Neural progenitor cell (in vitro differentiated cells): Measurements from ENCODE around the gene PKDREJ. TPM values are rescaled to one million over a fixed set of nuclear protein-coding genes. Genes with fewer than 3 reads are reported as not detected.
A peak's percentile ranks its signal among the peaks of the same experiment; 100 is the strongest.

Source experiments
- DNase-seq: peaks from one replicate; pipeline ENCODE4 v3.0.0-alpha.2; 2016; ENCODE audit warnings: low spot score
- H2AFZ ChIP-seq: fragments of 200-600 bp; sonication (generic); replicated peaks from 2 replicates; pipeline ENCODE4 v1.6.1; 2016; ENCODE audit warnings: antibody characterized with exemption
- H3F3A ChIP-seq: fragments of 200-600 bp; sonication (generic); 2 replicates; pipeline ENCODE4 v1.6.1; 2016; ENCODE audit warnings: antibody characterized with exemption, low read depth
- H3K27ac ChIP-seq: fragments of 200-600 bp; sonication (generic); 2 replicates; pipeline ENCODE4 v1.5.1; 2016; ENCODE audit warnings: mild to moderate bottlenecking
- H3K27me3 ChIP-seq: fragments of 200-600 bp; sonication (generic); 2 replicates; pipeline ENCODE4 v1.6.1; 2016; ENCODE audit warnings: mild to moderate bottlenecking, moderate library complexity
- H3K36me3 ChIP-seq: fragments of 200-600 bp; sonication (generic); 2 replicates; pipeline ENCODE4 v1.5.1; 2016
- H3K4me1 ChIP-seq: fragments of 200-600 bp; sonication (generic); 2 replicates; pipeline ENCODE4 v1.6.1; 2016; ENCODE audit warnings: mixed run types
- H3K4me2 ChIP-seq: fragments of 200-600 bp; sonication (generic); 2 replicates; pipeline ENCODE4 v1.6.1; 2016
- H3K4me3 ChIP-seq: fragments of 200-600 bp; sonication (generic); 2 replicates; pipeline ENCODE4 v1.5.1; 2016
- H3K79me2 ChIP-seq: fragments of 200-600 bp; sonication (generic); 2 replicates; pipeline ENCODE4 v1.6.1; 2016; ENCODE audit warnings: low read depth
- H3K9ac ChIP-seq: fragments of 200-600 bp; sonication (generic); 2 replicates; pipeline ENCODE4 v1.6.1; 2016
- H3K9me3 ChIP-seq: fragments of 200-600 bp; sonication (generic); 2 replicates; pipeline ENCODE4 v1.5.1; 2016; ENCODE audit warnings: low read depth
- H4K20me1 ChIP-seq: fragments of 200-600 bp; sonication (generic); 2 replicates; pipeline ENCODE4 v1.6.1; 2016; ENCODE audit warnings: low read depth
- H3K27ac Mint-ChIP-seq: 3 replicates; pipeline ENCODE4 v1.8.0; 2021; ENCODE audit warnings: mixed read lengths
- H3K27me3 Mint-ChIP-seq: 2 replicates; pipeline ENCODE4 v1.8.0; 2022; ENCODE audit warnings: low read depth, mild to moderate bottlenecking, inconsistent platforms, moderate library complexity, mixed read lengths; ENCODE audit not compliant: insufficient read depth
- H3K36me3 Mint-ChIP-seq: 3 replicates; pipeline ENCODE4 v1.8.0; 2021; ENCODE audit warnings: mixed read lengths
- H3K4me1 Mint-ChIP-seq: 3 replicates; pipeline ENCODE4 v1.8.0; 2021; ENCODE audit warnings: mixed read lengths
- H3K4me3 Mint-ChIP-seq: 3 replicates; pipeline ENCODE4 v1.8.0; 2021; ENCODE audit warnings: mild to moderate bottlenecking, moderate library complexity, mixed read lengths
- H3K9me3 Mint-ChIP-seq: 3 replicates; pipeline ENCODE4 v1.8.0; 2020; ENCODE audit warnings: mixed read lengths
- EZH2 ChIP-seq: fragments of 200-600 bp; sonication (generic); IDR thresholded peaks from 2 replicates; pipeline ENCODE4 v1.6.1; 2017; ENCODE audit warnings: antibody characterized with exemption, mild to moderate bottlenecking, moderate library complexity
- EZH2phosphoT487 ChIP-seq: fragments of 200-600 bp; sonication (generic); IDR thresholded peaks from 2 replicates; pipeline ENCODE4 v1.6.1; 2017; ENCODE audit warnings: antibody characterized with exemption
- total RNA-seq: library from RNA; depleted of rRNA; stranded (reverse); fragments of >200 nt; gene quantifications from 2 replicates; pipeline ENCODE4 v1.2.3, GENCODE V29; 2015; ENCODE audit warnings: low replicate concordance
- TF ChIP-seq, protein P1 (sequence below): fragments of 200-600 bp; sonication (generic); IDR thresholded peaks from 2 replicates; pipeline ENCODE4 v1.5.1; 2017; ENCODE audit warnings: antibody characterized with exemption, mild to moderate bottlenecking

Gene PKDREJ
- total RNA-seq, 1 donor from 2014 or later = not detected

DNA sequence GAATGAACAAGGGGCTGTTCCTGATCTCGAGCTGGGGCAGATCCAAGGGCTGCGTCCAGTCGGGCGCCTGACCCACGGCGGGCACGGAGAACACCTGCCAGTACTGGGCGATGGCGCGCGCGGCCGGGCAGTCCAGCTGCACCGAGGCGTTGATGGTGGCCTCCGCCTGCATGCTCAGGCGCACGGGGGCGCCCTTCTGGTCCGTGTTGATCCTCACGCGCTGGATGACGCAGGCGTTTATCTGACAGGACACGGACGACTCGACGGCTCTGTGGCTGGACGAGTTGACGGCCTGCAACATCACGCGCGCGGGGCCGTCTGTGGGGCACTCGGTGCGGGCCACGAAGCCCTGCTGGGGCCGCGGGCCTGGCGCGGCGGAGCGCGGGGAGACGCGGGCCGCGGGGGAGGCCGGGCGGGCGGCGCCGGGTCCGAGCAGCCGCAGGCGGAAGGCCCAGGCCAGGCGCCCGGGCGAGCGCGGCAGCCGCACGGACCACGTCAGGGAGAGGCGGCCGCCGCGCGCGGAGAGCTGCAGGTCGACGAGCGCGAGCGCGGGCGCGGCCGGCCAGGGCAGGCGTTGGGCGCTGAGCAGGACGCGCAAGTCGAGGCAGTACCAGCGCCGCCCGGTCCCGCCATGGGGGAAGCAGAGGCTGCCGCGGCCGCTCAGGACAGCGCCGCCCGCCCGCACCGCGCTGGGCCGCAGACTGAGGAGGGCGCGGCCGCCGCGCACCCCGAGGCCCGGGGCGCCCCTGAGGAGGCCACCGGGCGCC, 511 bp downstream of the PKDREJ start:
- Histone ChIP-seq H3K9ac (no peak overlapping the region), H3K4me3 (no peak overlapping the region), H3K4me2 (peak overlapping the region; percentile 47), H4K20me1 (no peaks in the 10 kb centered on the region), H3K9me3 (no peaks in the 10 kb centered on the region), H3K36me3 (no peaks in the 10 kb centered on the region), H2AFZ (no peak overlapping the region), H3K27me3 (peaks cover 99% of the 10 kb centered on the region), H3F3A (no peaks in the 10 kb centered on the region), H3K27ac (no peak overlapping the region), H3K79me2 (no peaks in the 10 kb centered on the region), H3K4me1 (no peaks in the 10 kb centered on the region)
- Mint-ChIP-seq H3K27me3 (peaks cover 43% of the 10 kb centered on the region), H3K4me1 (peaks cover 7% of the 10 kb centered on the region), H3K4me3 (no peak overlapping the region), H3K36me3 (peaks cover 13% of the 10 kb centered on the region), H3K27ac (no peak overlapping the region), H3K9me3 (peaks cover 75% of the 10 kb centered on the region)
- TF ChIP-seq EZH2phosphoT487 (peak; percentile 31), EZH2 (no peak)
- TF ChIP-seq, protein P1, sequence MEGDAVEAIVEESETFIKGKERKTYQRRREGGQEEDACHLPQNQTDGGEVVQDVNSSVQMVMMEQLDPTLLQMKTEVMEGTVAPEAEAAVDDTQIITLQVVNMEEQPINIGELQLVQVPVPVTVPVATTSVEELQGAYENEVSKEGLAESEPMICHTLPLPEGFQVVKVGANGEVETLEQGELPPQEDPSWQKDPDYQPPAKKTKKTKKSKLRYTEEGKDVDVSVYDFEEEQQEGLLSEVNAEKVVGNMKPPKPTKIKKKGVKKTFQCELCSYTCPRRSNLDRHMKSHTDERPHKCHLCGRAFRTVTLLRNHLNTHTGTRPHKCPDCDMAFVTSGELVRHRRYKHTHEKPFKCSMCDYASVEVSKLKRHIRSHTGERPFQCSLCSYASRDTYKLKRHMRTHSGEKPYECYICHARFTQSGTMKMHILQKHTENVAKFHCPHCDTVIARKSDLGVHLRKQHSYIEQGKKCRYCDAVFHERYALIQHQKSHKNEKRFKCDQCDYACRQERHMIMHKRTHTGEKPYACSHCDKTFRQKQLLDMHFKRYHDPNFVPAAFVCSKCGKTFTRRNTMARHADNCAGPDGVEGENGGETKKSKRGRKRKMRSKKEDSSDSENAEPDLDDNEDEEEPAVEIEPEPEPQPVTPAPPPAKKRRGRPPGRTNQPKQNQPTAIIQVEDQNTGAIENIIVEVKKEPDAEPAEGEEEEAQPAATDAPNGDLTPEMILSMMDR = peak; percentile 53
- DNase-seq = peak; percentile 74

DNA sequence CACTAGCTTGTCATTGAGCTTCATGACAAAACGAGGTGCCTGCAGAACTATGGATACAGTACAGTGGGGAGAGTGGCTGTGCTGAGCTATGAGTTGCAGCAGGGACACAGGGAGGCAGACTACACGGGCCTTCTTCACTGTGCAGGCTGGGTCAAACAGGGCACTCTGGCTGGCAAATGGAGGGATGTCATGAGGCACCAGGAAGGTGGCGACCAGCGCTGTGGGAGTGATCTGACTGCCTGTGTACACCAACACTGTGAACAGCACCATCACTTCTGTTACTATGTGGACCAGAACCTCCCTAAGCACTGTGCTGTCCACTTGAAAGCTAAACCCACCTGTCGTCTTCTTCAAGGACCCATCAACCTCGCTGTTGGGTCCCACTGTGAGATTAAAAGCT, 3.1 kb downstream of the PKDREJ start:
- Mint-ChIP-seq H3K27me3 (peaks cover 35% of the 10 kb centered on the region), H3K27ac (no peak overlapping the region), H3K4me3 (no peak overlapping the region), H3K36me3 (peaks cover 16% of the 10 kb centered on the region), H3K4me1 (no peaks in the 10 kb centered on the region), H3K9me3 (peaks cover 71% of the 10 kb centered on the region)
- no peak for DNase-seq
- Histone ChIP-seq H3K79me2 (no peaks in the 10 kb centered on the region), H3K4me1 (no peaks in the 10 kb centered on the region), H3K4me2 (no peak overlapping the region), H3K4me3 (no peak overlapping the region), H3K9ac (no peak overlapping the region), H3K27ac (no peak overlapping the region), H3K27me3 (peaks cover 80% of the 10 kb centered on the region), H4K20me1 (no peaks in the 10 kb centered on the region), H3K36me3 (no peaks in the 10 kb centered on the region), H2AFZ (no peak overlapping the region), H3K9me3 (peaks cover 4% of the 10 kb centered on the region), H3F3A (no peaks in the 10 kb centered on the region)
- no peak for TF ChIP-seq EZH2phosphoT487
- TF ChIP-seq, protein P1 = no peak
- no peak for TF ChIP-seq EZH2

DNA sequence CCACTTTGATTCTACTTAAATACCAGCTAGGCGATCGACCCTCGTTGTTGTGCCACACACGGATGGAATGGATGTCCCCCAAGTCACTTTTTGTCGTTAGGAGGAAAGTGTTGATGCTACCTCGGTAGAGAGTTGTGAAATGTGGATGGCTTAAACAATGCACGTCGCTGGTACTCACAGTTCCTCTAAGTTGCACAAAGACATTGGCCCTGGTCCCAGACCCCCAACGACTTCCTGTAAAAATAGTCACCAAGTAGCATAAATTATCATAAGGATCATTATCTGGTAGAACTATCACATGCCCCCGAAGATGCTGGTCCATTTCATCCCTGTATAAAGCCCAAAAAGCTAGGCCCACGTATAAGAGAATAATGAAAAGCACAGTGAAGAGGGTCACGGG, 3.8 kb downstream of the PKDREJ start:
- Histone ChIP-seq H3K36me3 (no peaks in the 10 kb centered on the region), H3K9ac (no peak overlapping the region), H3K9me3 (peaks cover 4% of the 10 kb centered on the region), H3F3A (no peaks in the 10 kb centered on the region), H2AFZ (no peak overlapping the region), H3K27me3 (peaks cover 73% of the 10 kb centered on the region), H3K4me3 (no peak overlapping the region), H3K4me2 (no peak overlapping the region), H3K4me1 (no peaks in the 10 kb centered on the region), H3K27ac (no peak overlapping the region), H4K20me1 (no peaks in the 10 kb centered on the region), H3K79me2 (no peaks in the 10 kb centered on the region)
- Mint-ChIP-seq H3K4me1 (no peaks in the 10 kb centered on the region), H3K9me3 (peaks cover 69% of the 10 kb centered on the region), H3K27me3 (peaks cover 33% of the 10 kb centered on the region), H3K36me3 (peaks cover 17% of the 10 kb centered on the region), H3K27ac (no peak overlapping the region), H3K4me3 (no peak overlapping the region)
- DNase-seq = no peak
- TF ChIP-seq, protein P1 = no peak
- no peak for TF ChIP-seq EZH2
- TF ChIP-seq EZH2phosphoT487 = no peak
